HG02870 (cell line): Measurements from ENCODE around the gene PDZD2.
"Not testable (repeated sequence)": the region's sequence is repeated elsewhere in the genome, so short reads cannot be mapped to it uniquely, and the experiment has no call there.

Experiments
- ATAC-seq: cut with Tn5 transposase; IDR thresholded peaks from one replicate; pipeline ENCODE4 v1.9.1; 2021; ENCODE audit warnings: mild to moderate bottlenecking, moderate library complexity; ENCODE audit not compliant: unreplicated experiment

The PDZD2 gene

GRCh38 chr5:31638748-31639418, at the start of gene PDZD2:
Gene PDZD2 (plus strand): TSS chr5:31639131.
- peak; percentile 80 for ATAC-seq

GRCh38 chr5:31593665-31594064, 45.3 kb upstream of the PDZD2 start:
- no peak for ATAC-seq

GRCh38 chr5:31596354-31596753, 42.6 kb upstream of the PDZD2 start:
- ATAC-seq: no peak

- ATAC-seq: no peak
Observed at GRCh38 chr5:31598640-31599611, 40.0 kb upstream of the PDZD2 start.

GRCh38 chr5:31602305-31602704, 36.6 kb upstream of the PDZD2 start:
- not testable (repeated sequence) for ATAC-seq

- no peak for ATAC-seq
Observed at GRCh38 chr5:31604240-31604639, 34.7 kb upstream of the PDZD2 start.

- no peak for ATAC-seq
Observed at GRCh38 chr5:31604644-31605043, 34.3 kb upstream of the PDZD2 start.

- no peak for ATAC-seq
Observed at GRCh38 chr5:31605920-31606319, 33.0 kb upstream of the PDZD2 start.

GRCh38 chr5:31607546-31607945, 31.4 kb upstream of the PDZD2 start:
- ATAC-seq: no peak

GRCh38 chr5:31611002-31611401, 27.9 kb upstream of the PDZD2 start:
- no peak for ATAC-seq

GRCh38 chr5:31613651-31614050, 25.3 kb upstream of the PDZD2 start:
- no peak for ATAC-seq

GRCh38 chr5:31614151-31615020, 24.5 kb upstream of the PDZD2 start:
- ATAC-seq: no peak

GRCh38 chr5:31617867-31618266, 21.1 kb upstream of the PDZD2 start:
- no peak for ATAC-seq

GRCh38 chr5:31620026-31620425, 18.9 kb upstream of the PDZD2 start:
- no peak for ATAC-seq

GRCh38 chr5:31623249-31623648, 15.7 kb upstream of the PDZD2 start:
- no peak for ATAC-seq

- no peak for ATAC-seq
Observed at GRCh38 chr5:31625394-31625793, 13.5 kb upstream of the PDZD2 start.

- no peak for ATAC-seq
Observed at GRCh38 chr5:31626156-31626555, 12.8 kb upstream of the PDZD2 start.

GRCh38 chr5:31626604-31627234, 12.2 kb upstream of the PDZD2 start:
- no peak for ATAC-seq

GRCh38 chr5:31630931-31631330, 8.0 kb upstream of the PDZD2 start:
- ATAC-seq: no peak

GRCh38 chr5:31632460-31632859, 6.5 kb upstream of the PDZD2 start:
- ATAC-seq: no peak

- ATAC-seq: no peak
Observed at GRCh38 chr5:31635446-31635845, 3.5 kb upstream of the PDZD2 start.
